Liver (tissue), 9 donors: ENCODE measurements around the gene MYO16. TPM values are rescaled to one million over a fixed set of nuclear protein-coding genes. Genes with fewer than 3 reads are reported as not detected.

Experiments used
- DNase-seq: peaks from one replicate; pipeline ENCODE4 v3.0.0-alpha.2; 2017; ENCODE audit warnings: low spot score
- H3K27ac ChIP-seq, 2 donors: one replicate each; pipeline ENCODE4 v1.7.0; 2013; ENCODE audit warnings: inconsistent platforms in 2 of 2, low read length in 2 of 2, control low read depth in 1 of 2, low read depth in 1 of 2, mild to moderate bottlenecking in 1 of 2
- H3K27me3 ChIP-seq, 4 donors: one replicate each; pipeline versions ENCODE4 v1.6.1 to v1.7.0; 2013; ENCODE audit warnings: low read length in 3 of 4, inconsistent platforms in 1 of 4, mild to moderate bottlenecking in 1 of 4, moderate library complexity in 1 of 4; ENCODE audit not compliant: control insufficient read depth in 4 of 4, insufficient read depth in 4 of 4
- H3K36me3 ChIP-seq, 4 donors: one replicate each; pipeline versions ENCODE4 v1.6.1 to v1.7.0; 2013; ENCODE audit warnings: low read length in 3 of 4, mild to moderate bottlenecking in 3 of 4, low read depth in 1 of 4, moderate library complexity in 1 of 4; ENCODE audit not compliant: control insufficient read depth in 4 of 4, insufficient read depth in 3 of 4
- H3K4me1 ChIP-seq, 4 donors: one replicate each; pipeline versions ENCODE4 v1.6.1 to v1.7.0; 2013; ENCODE audit warnings: low read length in 3 of 4, mild to moderate bottlenecking in 3 of 4, moderate library complexity in 1 of 4; ENCODE audit not compliant: control insufficient read depth in 4 of 4, insufficient read depth in 4 of 4
- H3K4me3 ChIP-seq, 3 donors: one replicate each; pipeline versions ENCODE4 v1.6.1 to v1.7.0; 2013; ENCODE audit warnings: low read length in 3 of 3, control low read depth in 1 of 3, low read depth in 1 of 3, mild to moderate bottlenecking in 1 of 3
- H3K9ac ChIP-seq, 2 donors: one replicate each; pipeline ENCODE4 v1.7.0; 2013; ENCODE audit warnings: low read length in 2 of 2, mild to moderate bottlenecking in 2 of 2, moderate library complexity in 2 of 2, control low read depth in 1 of 2, low read depth in 1 of 2
- H3K9me3 ChIP-seq, 4 donors: one replicate each; pipeline versions ENCODE4 v1.6.1 to v1.7.0; 2013; ENCODE audit warnings: low read length in 3 of 4; ENCODE audit not compliant: control insufficient read depth in 4 of 4
- ATF3 ChIP-seq: IDR thresholded peaks from 2 replicates; pipeline ENCODE4 v1.6.1; 2016; ENCODE audit warnings: antibody characterized with exemption
- CTCF ChIP-seq: fragments of 150-350 bp; IDR thresholded peaks from 2 replicates; pipeline ENCODE4 v1.5.1; 2017; ENCODE audit warnings: improper control_type of control experiment, low read depth, low read length; ENCODE audit not compliant: missing input control
- EGR1 ChIP-seq, 2 donors: IDR thresholded peaks; 2 replicates each; pipeline ENCODE4 v1.6.1; 2016 to 2018; ENCODE audit warnings: antibody characterized with exemption in 2 of 2, low read depth in 2 of 2
- FOXA2 ChIP-seq: IDR thresholded peaks from 2 replicates; pipeline ENCODE4 v1.6.1; 2016; ENCODE audit warnings: antibody characterized with exemption
- GABPA ChIP-seq, 2 donors: IDR thresholded peaks in 1 of 2; conservative IDR thresholded peaks in 1 of 2; 2 replicates each; pipeline ENCODE4 v1.6.1; 2016; ENCODE audit warnings: antibody characterized with exemption in 2 of 2, mild to moderate bottlenecking in 1 of 2, moderate library complexity in 1 of 2
- HNF4G ChIP-seq: IDR thresholded peaks from 2 replicates; pipeline ENCODE4 v1.6.1; 2016; ENCODE audit warnings: antibody characterized with exemption
- JUND ChIP-seq, 2 donors: IDR thresholded peaks; 2 replicates each; pipeline ENCODE4 v1.6.1; 2016; ENCODE audit warnings: antibody characterized with exemption in 2 of 2
- NR2F2 ChIP-seq: IDR thresholded peaks from 2 replicates; pipeline ENCODE4 v1.6.1; 2016; ENCODE audit warnings: antibody characterized with exemption
- RAD21 ChIP-seq, 2 donors: IDR thresholded peaks; 2 replicates each; pipeline ENCODE4 v1.6.1; 2016; ENCODE audit warnings: antibody characterized with exemption in 2 of 2, mild to moderate bottlenecking in 2 of 2
- REST ChIP-seq: IDR thresholded peaks from 2 replicates; pipeline ENCODE4 v1.6.1; 2016; ENCODE audit warnings: antibody characterized with exemption, mild to moderate bottlenecking
- RXRA ChIP-seq, 2 donors: IDR thresholded peaks; 2 replicates each; pipeline ENCODE4 v1.6.1; 2017 to 2018; ENCODE audit warnings: antibody characterized with exemption in 2 of 2, mild to moderate bottlenecking in 1 of 2
- SP1 ChIP-seq: IDR thresholded peaks from 2 replicates; pipeline ENCODE4 v1.6.1; 2018; ENCODE audit warnings: antibody characterized with exemption, mild to moderate bottlenecking
- TAF1 ChIP-seq: conservative IDR thresholded peaks from 2 replicates; pipeline ENCODE4 v1.6.1; 2016; ENCODE audit warnings: antibody characterized with exemption, mild to moderate bottlenecking
- YY1 ChIP-seq: IDR thresholded peaks from 2 replicates; pipeline ENCODE4 v1.6.1; 2016; ENCODE audit warnings: antibody characterized with exemption, mild to moderate bottlenecking
- WGBS: extraction: QIAGEN DNeasy Blood & Tissue Kit; methylation state at CpG from one replicate; pipeline ENCODE4 v1.1.7; 2013; 5-methylcytosine and 5-hydroxymethylcytosine counted together
- polyA plus RNA-seq, 2 donors: library from polyadenylated mRNA; stranded (reverse) in 1 of 2; unstranded in 1 of 2; fragments of 200-250 nt in 1 of 2; fragments of >200 nt in 1 of 2; fragmentation: Nextera tagmentation in 1 of 2; extraction: Ambion mirVana in 1 of 2; gene quantifications; one replicate each; pipeline versions ENCODE4 v1.2.1 to v1.2.3, GENCODE V29; 2013 to 2015
- total RNA-seq, 2 donors: library from RNA; depleted of rRNA; stranded (reverse); fragments of >200 nt; gene quantifications; one replicate each; pipeline ENCODE4 v1.2.3, GENCODE V29; 2014
- TF ChIP-seq, protein P1 (sequence below): IDR thresholded peaks from 2 replicates; pipeline ENCODE4 v1.6.1; 2016; ENCODE audit warnings: antibody characterized with exemption
- TF ChIP-seq, protein P2 (sequence below): IDR thresholded peaks from 2 replicates; pipeline ENCODE4 v1.6.1; 2016; ENCODE audit warnings: antibody characterized with exemption
- donor health status: healthy.
- donor health status: healthy.
- donor health status: healthy.
- donor health status: healthy.
- donor health status: healthy.

The MYO16 gene
- total and polyA plus RNA-seq, 4 donors: 0.37 to 1.1 (median 0.68) TPM

GRCh38 chr13:108947551-108948030 is 318.2 kb downstream of the MYO16 start:
- peaks cover 0 to 6% (median 0%) of the 10 kb centered on the region in 4 donors for H3K4me1 ChIP-seq
- no peak for DNase-seq
- no peak overlapping the region for H3K9ac ChIP-seq
- WGBS: 83% methylated on average over 8 of the region's 8 CpGs
- TF ChIP-seq EGR1 (IDR thresholded peaks at IDR 0.05; ENCODE audit: low read depth in 2 of 2): no peak
- TF ChIP-seq TAF1: no peak
- no peak for TF ChIP-seq JUND (IDR thresholded peaks at IDR 0.05)
- no peak for TF ChIP-seq NR2F2
- no peak for TF ChIP-seq YY1
- no peak for TF ChIP-seq SP1
- TF ChIP-seq CTCF: no peak
- TF ChIP-seq FOXA2: no peak
- no peaks in the 10 kb centered on the region for H3K9me3 ChIP-seq
- no peaks in the 10 kb centered on the region for H3K36me3 ChIP-seq
- no peaks in the 10 kb centered on the region for H3K27me3 ChIP-seq
- no peak overlapping the region for H3K27ac ChIP-seq
- H3K4me3 ChIP-seq: no peak overlapping the region

- DNase-seq: no peak
- Histone ChIP-seq H3K9me3 (no peaks in the 10 kb centered on the region), H3K27ac (no peak overlapping the region), H3K27me3 (no peaks in the 10 kb centered on the region), H3K4me1 (peaks cover 0 to 6% (median 0%) of the 10 kb centered on the region in 4 donors), H3K9ac (no peak overlapping the region), H3K4me3 (no peak overlapping the region), H3K36me3 (no peaks in the 10 kb centered on the region)
- WGBS: 92% methylated on average over 7 of the region's 7 CpGs
- TF ChIP-seq ATF3 (no peak), TAF1 (no peak)
Observed at GRCh38 chr13:108948251-108948671, 318.9 kb downstream of the MYO16 start.

DNA sequence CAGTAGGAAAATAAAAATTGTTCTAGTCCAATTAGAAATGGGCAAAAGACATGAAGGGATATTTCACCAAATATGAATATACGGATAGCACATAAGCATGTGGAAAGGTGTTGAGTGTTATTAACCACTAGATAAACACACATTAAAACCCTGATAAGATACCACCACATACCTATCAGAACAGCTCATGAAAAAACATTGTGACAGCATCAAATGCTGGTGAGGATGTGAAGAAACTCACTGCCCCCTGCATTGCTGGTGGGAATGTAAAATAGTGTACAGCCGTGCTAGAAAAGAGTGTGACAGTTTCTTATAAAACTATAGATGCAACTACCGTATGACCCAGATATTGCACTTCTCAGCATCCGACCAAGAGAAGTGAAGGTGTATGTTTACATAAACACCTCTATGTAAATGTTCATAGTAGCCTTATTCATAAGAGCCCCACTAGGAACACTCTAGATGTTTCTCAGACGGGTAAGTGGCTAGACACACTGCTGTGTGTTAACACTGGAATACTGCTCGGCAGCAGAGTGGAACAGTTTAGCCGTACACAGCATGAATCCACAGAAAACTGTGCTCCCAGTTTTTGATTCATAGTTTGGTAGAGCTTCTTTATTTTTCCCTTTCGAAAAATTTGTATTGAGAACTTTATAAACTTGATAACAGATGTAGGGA is 321.1 kb downstream of the MYO16 start:
- H3K27ac ChIP-seq: no peak overlapping the region
- no peaks in the 10 kb centered on the region for H3K27me3 ChIP-seq
- no peak for TF ChIP-seq FOXA2
- TF ChIP-seq GABPA (IDR thresholded peaks at IDR 0.05 in 1 of 2, conservative IDR thresholded peaks at IDR 0.05 in 1 of 2): no peak
- TF ChIP-seq RXRA (IDR thresholded peaks at IDR 0.05): no peak
- TF ChIP-seq SP1: no peak
- TF ChIP-seq RAD21 (IDR thresholded peaks at IDR 0.05): no peak
- TF ChIP-seq, protein P1, sequence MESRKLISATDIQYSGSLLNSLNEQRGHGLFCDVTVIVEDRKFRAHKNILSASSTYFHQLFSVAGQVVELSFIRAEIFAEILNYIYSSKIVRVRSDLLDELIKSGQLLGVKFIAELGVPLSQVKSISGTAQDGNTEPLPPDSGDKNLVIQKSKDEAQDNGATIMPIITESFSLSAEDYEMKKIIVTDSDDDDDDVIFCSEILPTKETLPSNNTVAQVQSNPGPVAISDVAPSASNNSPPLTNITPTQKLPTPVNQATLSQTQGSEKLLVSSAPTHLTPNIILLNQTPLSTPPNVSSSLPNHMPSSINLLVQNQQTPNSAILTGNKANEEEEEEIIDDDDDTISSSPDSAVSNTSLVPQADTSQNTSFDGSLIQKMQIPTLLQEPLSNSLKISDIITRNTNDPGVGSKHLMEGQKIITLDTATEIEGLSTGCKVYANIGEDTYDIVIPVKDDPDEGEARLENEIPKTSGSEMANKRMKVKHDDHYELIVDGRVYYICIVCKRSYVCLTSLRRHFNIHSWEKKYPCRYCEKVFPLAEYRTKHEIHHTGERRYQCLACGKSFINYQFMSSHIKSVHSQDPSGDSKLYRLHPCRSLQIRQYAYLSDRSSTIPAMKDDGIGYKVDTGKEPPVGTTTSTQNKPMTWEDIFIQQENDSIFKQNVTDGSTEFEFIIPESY: no peak
- no peak for TF ChIP-seq JUND (IDR thresholded peaks at IDR 0.05)
- TF ChIP-seq, protein P2, sequence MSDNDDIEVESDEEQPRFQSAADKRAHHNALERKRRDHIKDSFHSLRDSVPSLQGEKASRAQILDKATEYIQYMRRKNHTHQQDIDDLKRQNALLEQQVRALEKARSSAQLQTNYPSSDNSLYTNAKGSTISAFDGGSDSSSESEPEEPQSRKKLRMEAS: no peak
- no peak for TF ChIP-seq HNF4G
- no peak for TF ChIP-seq YY1
- TF ChIP-seq CTCF: no peak
- TF ChIP-seq REST: no peak
- no peaks in the 10 kb centered on the region for H3K36me3 ChIP-seq
- no peak for DNase-seq
- H3K4me3 ChIP-seq: no peak overlapping the region
- 94% methylated on average over 8 of the region's 8 CpGs for WGBS
- H3K9me3 ChIP-seq: no peaks in the 10 kb centered on the region
- H3K9ac ChIP-seq: no peak overlapping the region
- no peaks in the 10 kb centered on the region for H3K4me1 ChIP-seq
